ENCODE data around the gene SLC25A21.
"Not testable (repeated sequence)": the region's sequence is repeated elsewhere in the genome, so short reads cannot be mapped to it uniquely, and the experiment has no call there.

The SLC25A21 gene

GRCh38 chr14:36863271-36863670 lies 309.1 kb downstream of the SLC25A21 start:
- Histone ChIP-seq H3K79me2 (ENCODE audit: low read length) (no peaks in the 10 kb centered on the region), H2AFZ (ENCODE audit: low read length) (no peak overlapping the region), H3K4me1 (ENCODE audit: low read length) (no peaks in the 10 kb centered on the region), H3K27me3 (replicated peaks; ENCODE audit: insufficient read depth, low read length) (no peaks in the 10 kb centered on the region), H3K9ac (ENCODE audit: low read length) (no peak overlapping the region), H3F3A (ENCODE audit: insufficient read depth, low read length) (no peaks in the 10 kb centered on the region), H4K20me1 (ENCODE audit: insufficient read depth, low read length) (no peaks in the 10 kb centered on the region), H3K9me3 (replicated peaks; ENCODE audit: insufficient read depth, low read length) (no peaks in the 10 kb centered on the region), H3K4me2 (ENCODE audit: low read depth, low read length) (no peak overlapping the region), H3K9me2 (replicated peaks; ENCODE audit: insufficient read depth, low read length) (no peaks in the 10 kb centered on the region), H3K27ac (ENCODE audit: low read length) (no peak overlapping the region), H3K4me3 (ENCODE audit: low read length) (no peak overlapping the region), H3K36me3 (replicated peaks; ENCODE audit: insufficient read depth, low read length) (no peaks in the 10 kb centered on the region)
- TF ChIP-seq EZH2 (optimal IDR thresholded peaks at IDR 0.05; ENCODE audit: low read depth, low read length) (no peak), EZH2phosphoT487 (IDR thresholded peaks at IDR 0.05; ENCODE audit: low read length) (no peak), CTCF (IDR thresholded peaks at IDR 0.05; ENCODE audit: low read length) (no peak)
- DNase-seq: no peak

- not testable (repeated sequence) for H3K4me3 ChIP-seq (ENCODE audit: low read length); H4K20me1 ChIP-seq (ENCODE audit: insufficient read depth, low read length); H3K4me1 ChIP-seq (ENCODE audit: low read length); H3K79me2 ChIP-seq (ENCODE audit: low read length); H3K36me3 ChIP-seq (replicated peaks; ENCODE audit: insufficient read depth, low read length); H3K9me2 ChIP-seq (replicated peaks; ENCODE audit: insufficient read depth, low read length); H3K9me3 ChIP-seq (replicated peaks; ENCODE audit: insufficient read depth, low read length); H3K9ac ChIP-seq (ENCODE audit: low read length); H3K4me2 ChIP-seq (ENCODE audit: low read depth, low read length); H2AFZ ChIP-seq (ENCODE audit: low read length); H3K27me3 ChIP-seq (replicated peaks; ENCODE audit: insufficient read depth, low read length); H3F3A ChIP-seq (ENCODE audit: insufficient read depth, low read length); DNase-seq; H3K27ac ChIP-seq (ENCODE audit: low read length)
Observed at GRCh38 chr14:36862237-36862636, 310.2 kb downstream of the SLC25A21 start.

GRCh38 chr14:36860831-36861230 lies 311.6 kb downstream of the SLC25A21 start:
- Histone ChIP-seq H3K27me3 (replicated peaks; ENCODE audit: insufficient read depth, low read length) (no peaks in the 10 kb centered on the region), H3K27ac (ENCODE audit: low read length) (no peak overlapping the region), H3F3A (ENCODE audit: insufficient read depth, low read length) (no peaks in the 10 kb centered on the region), H2AFZ (ENCODE audit: low read length) (no peak overlapping the region), H3K79me2 (ENCODE audit: low read length) (no peaks in the 10 kb centered on the region), H3K9me3 (replicated peaks; ENCODE audit: insufficient read depth, low read length) (no peaks in the 10 kb centered on the region), H4K20me1 (ENCODE audit: insufficient read depth, low read length) (no peaks in the 10 kb centered on the region), H3K9me2 (replicated peaks; ENCODE audit: insufficient read depth, low read length) (no peaks in the 10 kb centered on the region), H3K4me3 (ENCODE audit: low read length) (no peak overlapping the region), H3K4me2 (ENCODE audit: low read depth, low read length) (no peak overlapping the region), H3K9ac (ENCODE audit: low read length) (no peak overlapping the region), H3K36me3 (replicated peaks; ENCODE audit: insufficient read depth, low read length) (no peaks in the 10 kb centered on the region), H3K4me1 (ENCODE audit: low read length) (no peaks in the 10 kb centered on the region)
- TF ChIP-seq CTCF (IDR thresholded peaks at IDR 0.05; ENCODE audit: low read length): no peak
- no peak for TF ChIP-seq EZH2 (optimal IDR thresholded peaks at IDR 0.05; ENCODE audit: low read depth, low read length)
- TF ChIP-seq EZH2phosphoT487 (IDR thresholded peaks at IDR 0.05; ENCODE audit: low read length): no peak
- no peak for DNase-seq

- no peak for DNase-seq
- H3K27ac ChIP-seq (ENCODE audit: low read length): no peak overlapping the region
Observed at GRCh38 chr14:36859119-36859518, 313.3 kb downstream of the SLC25A21 start.

More at GRCh38 chr14:36859119-36859518, 313.3 kb downstream of the SLC25A21 start:
- no peak overlapping the region for H3K4me2 ChIP-seq (ENCODE audit: low read depth, low read length)
- H3K36me3 ChIP-seq (replicated peaks; ENCODE audit: insufficient read depth, low read length): no peaks in the 10 kb centered on the region
- H3F3A ChIP-seq (ENCODE audit: insufficient read depth, low read length): no peaks in the 10 kb centered on the region
- H3K4me3 ChIP-seq (ENCODE audit: low read length): no peak overlapping the region
- H4K20me1 ChIP-seq (ENCODE audit: insufficient read depth, low read length): no peaks in the 10 kb centered on the region
- no peak overlapping the region for H3K9ac ChIP-seq (ENCODE audit: low read length)
- H3K9me2 ChIP-seq (replicated peaks; ENCODE audit: insufficient read depth, low read length): no peaks in the 10 kb centered on the region
- H3K4me1 ChIP-seq (ENCODE audit: low read length): no peaks in the 10 kb centered on the region
- H2AFZ ChIP-seq (ENCODE audit: low read length): no peak overlapping the region
- H3K27me3 ChIP-seq (replicated peaks; ENCODE audit: insufficient read depth, low read length): no peaks in the 10 kb centered on the region
- H3K79me2 ChIP-seq (ENCODE audit: low read length): no peaks in the 10 kb centered on the region
- TF ChIP-seq EZH2 (optimal IDR thresholded peaks at IDR 0.05; ENCODE audit: low read depth, low read length): no peak
- no peak for TF ChIP-seq CTCF (IDR thresholded peaks at IDR 0.05; ENCODE audit: low read length)
- TF ChIP-seq EZH2phosphoT487 (IDR thresholded peaks at IDR 0.05; ENCODE audit: low read length): no peak
- no peaks in the 10 kb centered on the region for H3K9me3 ChIP-seq (replicated peaks; ENCODE audit: insufficient read depth, low read length)

Measured in MM.1S (cell line).